GM13976 (cell line): ENCODE results near the gene LYZL1.
"Not testable (repeated sequence)": the region's sequence is repeated elsewhere in the genome, so short reads cannot be mapped to it uniquely, and the experiment has no call there.

Experiments used
- DNase-seq: peaks from one replicate; pipeline ENCODE4 v3.0.0; 2012; ENCODE audit warnings: low spot score
- in situ Hi-C: fragments of 300-500 bp; cut with MboI; formaldehyde crosslinking; loops from one replicate; pipeline ENCODE4 v1.12.0; 2022; ENCODE audit warnings: low sequenced_read_pairs, mixed read lengths, inconsistent platforms; ENCODE audit not compliant: unreplicated experiment
- TF ChIP-seq, protein P1 (sequence below): IDR thresholded peaks from 2 replicates; pipeline ENCODE4 v1.5.1; 2012; ENCODE audit warnings: borderline replicate concordance, mild to moderate bottlenecking; ENCODE audit not compliant: insufficient read depth; ENCODE audit errors: extremely low read depth, missing control alignments, control extremely low read depth

Gene LYZL1

DNA sequence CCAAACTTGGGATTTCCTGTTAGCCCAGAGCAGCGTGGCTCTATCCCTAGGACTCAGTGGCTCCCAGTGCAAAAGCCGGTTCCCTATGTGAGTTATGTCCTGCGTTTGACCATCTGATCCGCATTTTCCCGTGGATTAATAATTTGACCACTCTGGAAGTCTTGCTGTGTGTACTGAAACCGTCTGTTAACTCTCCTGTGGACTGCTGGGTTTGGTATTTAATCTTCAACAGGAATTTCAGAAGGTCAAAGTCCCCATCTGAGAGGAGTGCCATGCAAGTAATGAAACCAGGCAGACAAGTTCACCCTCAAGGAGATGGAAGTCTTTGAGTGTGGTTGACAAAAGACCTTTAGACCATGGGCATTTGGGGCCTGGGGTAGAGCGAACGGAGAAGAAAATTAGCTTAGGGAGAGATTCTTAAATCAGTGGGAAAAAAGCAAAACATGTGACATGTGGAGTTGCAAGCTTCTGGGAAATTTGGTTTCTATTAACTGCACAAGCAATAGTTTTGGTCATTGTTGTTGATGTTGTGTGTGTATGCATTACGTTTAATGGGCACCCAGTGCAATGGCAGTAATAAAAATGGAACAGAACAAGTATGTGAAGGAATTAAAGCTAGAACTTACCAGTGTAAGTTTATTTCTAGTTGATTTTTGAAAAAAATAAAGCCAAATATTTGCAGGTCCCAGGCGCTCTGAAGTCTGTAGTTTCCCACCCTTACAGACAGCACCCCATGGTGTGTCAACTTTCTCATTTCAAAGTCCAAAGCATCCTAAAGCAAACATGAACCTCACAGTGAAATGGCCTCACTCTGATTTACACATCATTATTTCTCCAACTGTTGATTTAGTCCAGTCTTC is 38.2 kb downstream of the LYZL1 start:
- no peak for DNase-seq
- TF ChIP-seq, protein P1, sequence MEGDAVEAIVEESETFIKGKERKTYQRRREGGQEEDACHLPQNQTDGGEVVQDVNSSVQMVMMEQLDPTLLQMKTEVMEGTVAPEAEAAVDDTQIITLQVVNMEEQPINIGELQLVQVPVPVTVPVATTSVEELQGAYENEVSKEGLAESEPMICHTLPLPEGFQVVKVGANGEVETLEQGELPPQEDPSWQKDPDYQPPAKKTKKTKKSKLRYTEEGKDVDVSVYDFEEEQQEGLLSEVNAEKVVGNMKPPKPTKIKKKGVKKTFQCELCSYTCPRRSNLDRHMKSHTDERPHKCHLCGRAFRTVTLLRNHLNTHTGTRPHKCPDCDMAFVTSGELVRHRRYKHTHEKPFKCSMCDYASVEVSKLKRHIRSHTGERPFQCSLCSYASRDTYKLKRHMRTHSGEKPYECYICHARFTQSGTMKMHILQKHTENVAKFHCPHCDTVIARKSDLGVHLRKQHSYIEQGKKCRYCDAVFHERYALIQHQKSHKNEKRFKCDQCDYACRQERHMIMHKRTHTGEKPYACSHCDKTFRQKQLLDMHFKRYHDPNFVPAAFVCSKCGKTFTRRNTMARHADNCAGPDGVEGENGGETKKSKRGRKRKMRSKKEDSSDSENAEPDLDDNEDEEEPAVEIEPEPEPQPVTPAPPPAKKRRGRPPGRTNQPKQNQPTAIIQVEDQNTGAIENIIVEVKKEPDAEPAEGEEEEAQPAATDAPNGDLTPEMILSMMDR: no peak
- in situ Hi-C loops: no loop called here

DNA sequence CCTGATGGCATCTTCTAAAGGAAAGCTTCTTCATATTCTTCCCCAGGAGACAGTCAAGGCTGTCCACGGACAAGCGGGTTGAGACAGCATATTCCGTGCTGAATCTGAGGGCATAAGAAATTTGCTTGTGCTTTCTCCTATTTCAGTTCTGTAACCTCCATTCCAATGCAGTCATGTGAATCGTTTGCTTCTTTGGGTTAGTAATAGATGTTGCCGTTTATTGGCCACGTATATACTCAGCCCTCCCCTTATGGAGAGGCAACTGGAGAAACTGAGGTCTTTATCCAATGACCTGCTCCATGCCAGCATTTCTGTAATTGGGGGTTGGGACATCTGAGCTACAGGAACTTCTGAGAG is 38.9 kb downstream of the LYZL1 start:
- TF ChIP-seq, protein P1: no peak
- in situ Hi-C loops: no loop called here
- DNase-seq: no peak

DNA sequence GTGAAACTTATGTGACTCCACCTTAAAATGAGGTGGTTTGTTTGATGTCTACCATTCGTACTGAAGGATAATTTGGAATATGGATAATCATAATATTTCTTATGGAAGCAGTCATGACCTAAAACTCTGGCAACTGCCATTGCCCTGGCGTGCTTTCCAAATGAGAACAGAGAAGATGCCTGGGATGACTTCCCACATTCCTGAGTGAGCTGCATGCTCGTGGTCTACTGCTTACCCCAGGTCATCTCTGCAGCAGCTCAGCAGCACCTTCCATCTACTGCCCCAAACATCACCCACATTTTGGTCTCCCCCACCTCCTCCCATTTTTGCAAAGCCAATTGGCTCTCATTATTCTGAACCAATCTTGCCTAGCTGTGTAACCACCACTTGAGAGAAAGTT is 40.1 kb downstream of the LYZL1 start:
- no peak for DNase-seq
- TF ChIP-seq, protein P1: no peak
- in situ Hi-C loops: no loop called here

DNA sequence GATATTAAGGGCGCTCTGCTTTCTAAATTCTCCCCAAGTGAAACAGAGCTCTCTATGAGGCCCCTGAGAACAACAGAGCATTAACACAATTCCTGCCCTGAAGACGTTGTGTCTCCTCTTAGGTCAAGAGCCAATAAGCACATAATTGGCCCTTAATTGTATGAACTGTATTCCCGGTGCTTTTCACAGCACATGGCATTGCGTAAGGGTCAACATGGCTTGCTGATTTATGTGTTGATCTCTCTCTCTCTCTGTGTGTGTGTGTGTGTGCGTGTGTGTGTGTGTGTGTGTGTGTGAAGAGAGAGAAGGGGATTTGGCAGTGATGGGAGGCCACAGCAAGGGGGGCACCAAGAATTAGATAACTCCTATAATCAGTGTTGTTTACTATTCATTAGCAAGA is 40.5 kb downstream of the LYZL1 start:
- in situ Hi-C loops: no loop called here
- TF ChIP-seq, protein P1: no peak
- no peak for DNase-seq

DNA sequence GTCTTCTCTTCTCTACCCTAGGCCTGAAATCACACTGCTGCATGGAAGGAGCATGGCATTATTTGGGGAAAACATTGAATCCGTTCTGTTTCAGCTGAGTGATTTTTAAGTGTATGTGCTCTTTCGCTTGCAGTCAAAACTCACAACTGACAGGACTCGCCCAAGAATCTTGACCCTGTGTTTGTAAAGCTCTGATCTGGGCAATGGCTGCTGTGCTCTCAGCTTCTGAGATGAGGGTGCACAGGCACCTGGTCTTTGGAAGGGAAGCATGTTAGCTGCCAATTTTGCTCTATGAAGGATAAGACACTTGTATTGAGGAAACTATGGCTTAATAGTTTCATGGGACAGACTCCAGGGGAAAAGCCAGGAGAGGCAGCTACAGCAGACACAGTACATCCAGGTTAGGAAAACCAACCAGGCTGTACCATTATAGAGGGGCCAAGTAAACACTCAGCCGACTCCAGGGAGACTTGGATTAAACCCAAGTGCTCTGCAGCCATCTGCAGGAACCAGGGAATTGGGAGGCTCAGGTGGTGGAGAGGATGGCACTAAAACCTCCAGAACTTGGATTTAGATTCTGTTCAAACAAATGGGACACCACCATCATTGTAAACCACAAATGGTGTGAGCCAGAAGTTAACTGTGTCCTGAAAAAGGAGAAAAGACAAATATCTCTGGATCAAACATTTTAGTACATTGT is 43.3 kb downstream of the LYZL1 start:
- in situ Hi-C loops: no loop called here
- TF ChIP-seq, protein P1: no peak
- no peak for DNase-seq

DNA sequence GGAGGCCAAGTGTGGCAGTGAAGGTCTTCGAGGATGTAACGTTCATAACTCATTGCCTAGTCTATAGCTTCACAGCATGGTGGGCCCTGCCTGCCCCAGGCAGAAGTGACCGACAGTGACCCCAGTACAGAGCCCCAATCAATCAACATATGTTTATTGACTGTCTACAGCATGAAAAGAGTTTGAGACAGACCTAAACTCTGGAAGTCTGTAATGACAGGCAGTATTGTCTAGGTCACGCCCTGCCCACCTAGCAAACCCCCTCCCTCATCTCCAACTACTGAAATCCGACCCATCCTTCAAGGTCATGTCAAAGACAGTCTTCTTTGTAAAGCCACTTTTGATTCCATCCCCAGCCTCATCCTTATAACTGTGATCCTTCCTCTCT is 43.9 kb downstream of the LYZL1 start:
- in situ Hi-C loops: no loop called here
- TF ChIP-seq, protein P1: no peak

DNA sequence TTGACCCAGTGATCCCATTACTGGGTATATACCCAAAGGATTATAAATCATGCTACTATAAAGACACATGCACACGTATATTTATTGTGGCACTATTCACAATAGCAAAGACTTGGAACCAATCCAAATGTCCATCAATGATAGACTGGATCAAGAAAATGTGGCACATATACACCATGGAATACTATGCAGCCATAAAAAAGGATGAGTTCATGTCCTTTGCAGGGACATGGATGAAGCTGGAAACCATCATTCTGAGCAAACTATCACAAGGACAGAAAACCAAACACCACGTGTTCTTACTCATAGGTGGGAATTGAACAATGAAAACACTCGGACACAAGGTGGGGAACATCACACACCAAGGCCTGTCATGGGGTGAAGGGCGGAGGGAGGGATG is 48.7 kb downstream of the LYZL1 start:
- DNase-seq, in situ Hi-C loops: not testable (repeated sequence)

More for the DNA sequence above, 43.9 kb downstream of the LYZL1 start:
- no peak for DNase-seq
